GM18508 (cell line): ENCODE results near the gene MAPK8.

Source experiments
- ATAC-seq: cut with Tn5 transposase; IDR thresholded peaks from one replicate; pipeline ENCODE4 v1.9.1; 2021; ENCODE audit warnings: moderate number of reproducible peaks; ENCODE audit not compliant: insufficient read depth, unreplicated experiment

MAPK8 gene

GRCh38 chr10:48369501-48369900 is 63.0 kb downstream of the MAPK8 start:
- ATAC-seq, result no peak

- no peak for ATAC-seq
Measured at GRCh38 chr10:48377751-48378530, 71.5 kb downstream of the MAPK8 start.

- no peak for ATAC-seq
Measured at GRCh38 chr10:48378675-48379074, 72.2 kb downstream of the MAPK8 start.

- ATAC-seq, result no peak
Measured at GRCh38 chr10:48381971-48382370, 75.5 kb downstream of the MAPK8 start.

- ATAC-seq, result no peak
Measured at GRCh38 chr10:48382982-48383381, 76.5 kb downstream of the MAPK8 start.

GRCh38 chr10:48383393-48383792 is 76.9 kb downstream of the MAPK8 start:
- ATAC-seq, result no peak

- ATAC-seq, result no peak
Measured at GRCh38 chr10:48384699-48384982, 78.2 kb downstream of the MAPK8 start.

- ATAC-seq, result no peak
Measured at GRCh38 chr10:48389272-48389671, 82.8 kb downstream of the MAPK8 start.

- no peak for ATAC-seq
Measured at GRCh38 chr10:48389846-48390557, 83.5 kb downstream of the MAPK8 start.

GRCh38 chr10:48390558-48390871 is 84.0 kb downstream of the MAPK8 start:
- ATAC-seq, result no peak

- ATAC-seq, result peak; percentile 58
Measured at GRCh38 chr10:48390933-48391845, 84.7 kb downstream of the MAPK8 start.

- no peak for ATAC-seq
Measured at GRCh38 chr10:48391994-48392393, 85.5 kb downstream of the MAPK8 start.

- ATAC-seq, result no peak
Measured at GRCh38 chr10:48398261-48398660, 91.8 kb downstream of the MAPK8 start.

GRCh38 chr10:48399056-48399541 is 92.6 kb downstream of the MAPK8 start:
- ATAC-seq, result no peak

GRCh38 chr10:48399551-48399950 is 93.1 kb downstream of the MAPK8 start:
- ATAC-seq, result no peak

GRCh38 chr10:48400129-48400849 is 93.8 kb downstream of the MAPK8 start:
- ATAC-seq, result no peak

- ATAC-seq, result no peak
Measured at GRCh38 chr10:48400850-48401220, 94.4 kb downstream of the MAPK8 start.

- ATAC-seq, result no peak
Measured at GRCh38 chr10:48404646-48405045, 98.2 kb downstream of the MAPK8 start.

- no peak for ATAC-seq
Measured at GRCh38 chr10:48406204-48406603, 99.7 kb downstream of the MAPK8 start.

- no peak for ATAC-seq
Measured at GRCh38 chr10:48406658-48407057, 100.2 kb downstream of the MAPK8 start.
